NCI-H1436 treated with DMSO at 0.1 percent for 48 hours (cell line): ENCODE measurements around the gene MID1IP1.
A peak's percentile ranks its signal among the peaks of the same experiment; 100 is the strongest.

Source experiments
- DNase-seq: peaks from one replicate; lab custom pipeline; 2025; lab: John Stamatoyannopoulos, UW

The MID1IP1 gene

GRCh38 chrX:38800981-38801845, at the start of gene MID1IP1:
TSS of gene MID1IP1 (plus strand) at chrX:38801459. CDS start at chrX:38804947, 3,488 bp downstream.
- DNase-seq, result peak; percentile 76

- DNase-seq, result no peak
Measured at GRCh38 chrX:38754102-38754790, 47.0 kb upstream of the MID1IP1 start.

GRCh38 chrX:38754818-38755718, 46.2 kb upstream of the MID1IP1 start:
- no peak for DNase-seq

- no peak for DNase-seq
Measured at GRCh38 chrX:38760883-38761282, 40.4 kb upstream of the MID1IP1 start.

- peak; percentile 11 for DNase-seq
Measured at GRCh38 chrX:38768079-38768478, 33.2 kb upstream of the MID1IP1 start.

GRCh38 chrX:38770152-38770551, 31.1 kb upstream of the MID1IP1 start:
- no peak for DNase-seq

- DNase-seq, result no peak
Measured at GRCh38 chrX:38774249-38774648, 27.0 kb upstream of the MID1IP1 start.

GRCh38 chrX:38796946-38797345, 4.3 kb upstream of the MID1IP1 start:
- DNase-seq, result no peak

GRCh38 chrX:38798956-38799355, 2.3 kb upstream of the MID1IP1 start:
- DNase-seq, result no peak

GRCh38 chrX:38799995-38800580, 1.2 kb upstream of the MID1IP1 start:
- no peak for DNase-seq

- DNase-seq, result no peak
Measured at GRCh38 chrX:38803243-38803587, 2.0 kb downstream of the MID1IP1 start.

- DNase-seq, result no peak
Measured at GRCh38 chrX:38803588-38804431, 2.6 kb downstream of the MID1IP1 start.

GRCh38 chrX:38804432-38804681, 3.1 kb downstream of the MID1IP1 start:
- DNase-seq, result no peak

- DNase-seq, result no peak
Measured at GRCh38 chrX:38804682-38805431, 3.6 kb downstream of the MID1IP1 start.

- peak; percentile 2 for DNase-seq
Measured at GRCh38 chrX:38805432-38806389, 4.5 kb downstream of the MID1IP1 start.

- DNase-seq, result no peak
Measured at GRCh38 chrX:38806875-38807621, 5.8 kb downstream of the MID1IP1 start.

GRCh38 chrX:38807873-38808272, 6.6 kb downstream of the MID1IP1 start:
- no peak for DNase-seq

- no peak for DNase-seq
Measured at GRCh38 chrX:38811515-38812243, 10.4 kb downstream of the MID1IP1 start.
